Lower lobe of right lung (tissue), 2 donors: ENCODE data around the gene MELK. TPM values are rescaled to one million over a fixed set of nuclear protein-coding genes. Genes with fewer than 3 reads are reported as not detected.

Experiments used
- ATAC-seq, 2 donors: fragments of 200-7000 bp; cut with Tn5 transposase; one replicate each; pipeline ENCODE4 v1.9.1; 2020 to 2022; ENCODE audit warnings: mild to moderate bottlenecking in 2 of 2, moderate library complexity in 2 of 2
- DNase-seq: peaks from one replicate; pipeline ENCODE4 v3.0.0-alpha.2; 2020
- H3K27ac ChIP-seq: fragments of 200-600 bp; one replicate; pipeline ENCODE4 v1.8.0; 2022
- H3K27me3 ChIP-seq: fragments of 200-600 bp; one replicate; pipeline ENCODE4 v1.8.0; 2022; ENCODE audit warnings: low read depth
- H3K36me3 ChIP-seq: fragments of 200-600 bp; one replicate; pipeline ENCODE4 v1.8.0; 2022; ENCODE audit warnings: mild to moderate bottlenecking
- H3K4me1 ChIP-seq: fragments of 200-600 bp; one replicate; pipeline ENCODE4 v1.8.0; 2022
- H3K4me3 ChIP-seq: fragments of 200-600 bp; one replicate; pipeline ENCODE4 v1.8.0; 2022; ENCODE audit warnings: mild to moderate bottlenecking
- H3K9me3 ChIP-seq: fragments of 200-600 bp; one replicate; pipeline ENCODE4 v1.8.0; 2022
- CTCF ChIP-seq: fragments of 200-600 bp; IDR thresholded peaks from one replicate; pipeline ENCODE4 v1.8.0; 2022; ENCODE audit warnings: antibody characterized with exemption, mild to moderate bottlenecking
- intact Hi-C: fragments of 100-400 bp; cut with DNase I; formaldehyde crosslinking; loops from one replicate; pipeline ENCODE4 v1.11.0; 2022
- total RNA-seq: library from RNA; stranded (reverse); fragmentation: NEBNext Ultra II Directional; extraction: Animal tissue kit (Norgen Biotek cat#: 25700); gene quantifications from one replicate; pipeline ENCODE4 v1.2.1, GENCODE V29; 2021
- donor health status: DM: no; HTN: yes; CAD: no; lungs with severe emphysema.

Gene MELK
- total RNA-seq, 1 donor from 2014 or later: 1.7 TPM

- Histone ChIP-seq H3K4me3 (no peak overlapping the region), H3K27me3 (no peaks in the 10 kb centered on the region), H3K27ac (no peak overlapping the region), H3K9me3 (no peaks in the 10 kb centered on the region), H3K4me1 (no peaks in the 10 kb centered on the region), H3K36me3 (no peaks in the 10 kb centered on the region)
- intact Hi-C loops: no loop called here
- no peak for TF ChIP-seq CTCF
- ATAC-seq (no peak), DNase-seq (no peak)
Measured at GRCh38 chr9:36659500-36659899, 86.8 kb downstream of the MELK start.

- Histone ChIP-seq H3K36me3 (no peaks in the 10 kb centered on the region), H3K4me3 (no peak overlapping the region), H3K27ac (no peak overlapping the region), H3K9me3 (no peaks in the 10 kb centered on the region), H3K27me3 (no peaks in the 10 kb centered on the region), H3K4me1 (no peaks in the 10 kb centered on the region)
- intact Hi-C loops: no loop called here
- DNase-seq (no peak), ATAC-seq (no peak)
- TF ChIP-seq CTCF: no peak
Measured at GRCh38 chr9:36664806-36665205, 92.1 kb downstream of the MELK start.

- Histone ChIP-seq H3K9me3 (no peaks in the 10 kb centered on the region), H3K27me3 (no peaks in the 10 kb centered on the region), H3K4me3 (no peak overlapping the region), H3K36me3 (no peaks in the 10 kb centered on the region), H3K27ac (no peak overlapping the region), H3K4me1 (no peaks in the 10 kb centered on the region)
- ATAC-seq (no peak), DNase-seq (no peak)
- intact Hi-C loops: no loop called here
- no peak for TF ChIP-seq CTCF
Measured at GRCh38 chr9:36665387-36665786, 92.7 kb downstream of the MELK start.

- no peak for ATAC-seq
- no peak for TF ChIP-seq CTCF
Measured at GRCh38 chr9:36665921-36666431, 93.3 kb downstream of the MELK start.

GRCh38 chr9:36671561-36671960 is 98.9 kb downstream of the MELK start:
- TF ChIP-seq CTCF: no peak
- no peaks in the 10 kb centered on the region for H3K36me3 ChIP-seq
- intact Hi-C loops: no loop called here
- H3K4me1 ChIP-seq: no peaks in the 10 kb centered on the region
- no peaks in the 10 kb centered on the region for H3K27me3 ChIP-seq
- DNase-seq: no peak
- no peaks in the 10 kb centered on the region for H3K9me3 ChIP-seq
- no peak overlapping the region for H3K27ac ChIP-seq
- ATAC-seq: no peak
- H3K4me3 ChIP-seq: no peak overlapping the region

More at GRCh38 chr9:36665921-36666431, 93.3 kb downstream of the MELK start:
- H3K36me3 ChIP-seq: no peaks in the 10 kb centered on the region
- no peak overlapping the region for H3K27ac ChIP-seq
- no peaks in the 10 kb centered on the region for H3K4me1 ChIP-seq
- no peaks in the 10 kb centered on the region for H3K9me3 ChIP-seq
- no peak for DNase-seq
- no peaks in the 10 kb centered on the region for H3K27me3 ChIP-seq
- H3K4me3 ChIP-seq: no peak overlapping the region
- intact Hi-C loops: no loop called here

GRCh38 chr9:36676091-36676490 is 103.4 kb downstream of the MELK start:
- ATAC-seq (no peak), DNase-seq (no peak)
- no peak for TF ChIP-seq CTCF
- intact Hi-C loops: no loop called here
- no peaks in the 10 kb centered on the region for H3K27me3 ChIP-seq
- no peaks in the 10 kb centered on the region for H3K36me3 ChIP-seq
- H3K27ac ChIP-seq: no peak overlapping the region
- no peak overlapping the region for H3K4me3 ChIP-seq
- no peaks in the 10 kb centered on the region for H3K9me3 ChIP-seq
- H3K4me1 ChIP-seq: no peaks in the 10 kb centered on the region
